Measurements from ENCODE around the gene KIAA1671. TPM values are rescaled to one million over a fixed set of nuclear protein-coding genes. Genes with fewer than 3 reads are reported as not detected.
A peak's percentile ranks its signal among the peaks of the same experiment; 100 is the strongest.

KIAA1671 gene
- total and polyA plus RNA-seq, 2 of the 13 experiments (the other 11 are each of a cell fraction or from before 2014, with no cell fraction given), result 13.5 to 13.6 TPM

DNA sequence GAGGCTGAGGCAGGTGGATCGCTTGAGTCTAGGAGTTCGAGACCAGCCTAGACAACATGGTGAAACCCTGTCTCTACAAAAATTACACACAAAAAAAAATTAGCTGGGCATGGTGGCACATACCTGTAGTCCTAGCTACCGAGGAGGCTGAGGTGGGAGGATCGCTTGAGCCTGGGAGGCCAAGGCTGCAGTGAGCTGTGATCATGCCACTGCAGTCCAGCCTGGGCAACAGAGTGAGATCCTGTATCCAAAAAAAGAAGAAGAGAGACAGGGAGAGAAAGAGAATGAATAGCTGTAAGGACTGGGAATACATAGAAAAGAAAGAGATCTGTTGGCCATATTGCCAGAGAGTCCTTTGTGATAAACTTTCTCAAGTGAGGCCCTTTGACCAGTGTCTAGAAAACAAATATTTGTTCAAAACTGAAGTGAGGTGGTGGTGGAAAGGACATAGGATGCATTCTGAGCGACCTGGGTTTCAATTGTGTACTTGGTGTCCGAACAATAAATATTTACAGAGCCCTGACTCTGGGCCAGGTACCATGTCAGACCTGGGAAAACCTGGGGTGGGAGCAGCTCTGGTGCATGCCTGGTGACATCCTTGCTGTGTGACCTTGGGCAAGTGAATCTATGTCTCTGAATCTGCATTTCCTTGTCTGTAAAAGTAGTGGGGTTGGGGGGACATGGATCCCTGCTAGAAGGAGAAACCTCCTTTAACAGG is 157.5 kb downstream of the KIAA1671 start (continued):
- TF ChIP-seq, protein P1, sequence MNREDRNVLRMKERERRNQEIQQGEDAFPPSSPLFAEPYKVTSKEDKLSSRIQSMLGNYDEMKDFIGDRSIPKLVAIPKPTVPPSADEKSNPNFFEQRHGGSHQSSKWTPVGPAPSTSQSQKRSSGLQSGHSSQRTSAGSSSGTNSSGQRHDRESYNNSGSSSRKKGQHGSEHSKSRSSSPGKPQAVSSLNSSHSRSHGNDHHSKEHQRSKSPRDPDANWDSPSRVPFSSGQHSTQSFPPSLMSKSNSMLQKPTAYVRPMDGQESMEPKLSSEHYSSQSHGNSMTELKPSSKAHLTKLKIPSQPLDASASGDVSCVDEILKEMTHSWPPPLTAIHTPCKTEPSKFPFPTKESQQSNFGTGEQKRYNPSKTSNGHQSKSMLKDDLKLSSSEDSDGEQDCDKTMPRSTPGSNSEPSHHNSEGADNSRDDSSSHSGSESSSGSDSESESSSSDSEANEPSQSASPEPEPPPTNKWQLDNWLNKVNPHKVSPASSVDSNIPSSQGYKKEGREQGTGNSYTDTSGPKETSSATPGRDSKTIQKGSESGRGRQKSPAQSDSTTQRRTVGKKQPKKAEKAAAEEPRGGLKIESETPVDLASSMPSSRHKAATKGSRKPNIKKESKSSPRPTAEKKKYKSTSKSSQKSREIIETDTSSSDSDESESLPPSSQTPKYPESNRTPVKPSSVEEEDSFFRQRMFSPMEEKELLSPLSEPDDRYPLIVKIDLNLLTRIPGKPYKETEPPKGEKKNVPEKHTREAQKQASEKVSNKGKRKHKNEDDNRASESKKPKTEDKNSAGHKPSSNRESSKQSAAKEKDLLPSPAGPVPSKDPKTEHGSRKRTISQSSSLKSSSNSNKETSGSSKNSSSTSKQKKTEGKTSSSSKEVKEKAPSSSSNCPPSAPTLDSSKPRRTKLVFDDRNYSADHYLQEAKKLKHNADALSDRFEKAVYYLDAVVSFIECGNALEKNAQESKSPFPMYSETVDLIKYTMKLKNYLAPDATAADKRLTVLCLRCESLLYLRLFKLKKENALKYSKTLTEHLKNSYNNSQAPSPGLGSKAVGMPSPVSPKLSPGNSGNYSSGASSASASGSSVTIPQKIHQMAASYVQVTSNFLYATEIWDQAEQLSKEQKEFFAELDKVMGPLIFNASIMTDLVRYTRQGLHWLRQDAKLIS (CRISPR knock-in tag; IDR thresholded peaks at IDR 0.05), result no peak
- TF ChIP-seq, protein P2, sequence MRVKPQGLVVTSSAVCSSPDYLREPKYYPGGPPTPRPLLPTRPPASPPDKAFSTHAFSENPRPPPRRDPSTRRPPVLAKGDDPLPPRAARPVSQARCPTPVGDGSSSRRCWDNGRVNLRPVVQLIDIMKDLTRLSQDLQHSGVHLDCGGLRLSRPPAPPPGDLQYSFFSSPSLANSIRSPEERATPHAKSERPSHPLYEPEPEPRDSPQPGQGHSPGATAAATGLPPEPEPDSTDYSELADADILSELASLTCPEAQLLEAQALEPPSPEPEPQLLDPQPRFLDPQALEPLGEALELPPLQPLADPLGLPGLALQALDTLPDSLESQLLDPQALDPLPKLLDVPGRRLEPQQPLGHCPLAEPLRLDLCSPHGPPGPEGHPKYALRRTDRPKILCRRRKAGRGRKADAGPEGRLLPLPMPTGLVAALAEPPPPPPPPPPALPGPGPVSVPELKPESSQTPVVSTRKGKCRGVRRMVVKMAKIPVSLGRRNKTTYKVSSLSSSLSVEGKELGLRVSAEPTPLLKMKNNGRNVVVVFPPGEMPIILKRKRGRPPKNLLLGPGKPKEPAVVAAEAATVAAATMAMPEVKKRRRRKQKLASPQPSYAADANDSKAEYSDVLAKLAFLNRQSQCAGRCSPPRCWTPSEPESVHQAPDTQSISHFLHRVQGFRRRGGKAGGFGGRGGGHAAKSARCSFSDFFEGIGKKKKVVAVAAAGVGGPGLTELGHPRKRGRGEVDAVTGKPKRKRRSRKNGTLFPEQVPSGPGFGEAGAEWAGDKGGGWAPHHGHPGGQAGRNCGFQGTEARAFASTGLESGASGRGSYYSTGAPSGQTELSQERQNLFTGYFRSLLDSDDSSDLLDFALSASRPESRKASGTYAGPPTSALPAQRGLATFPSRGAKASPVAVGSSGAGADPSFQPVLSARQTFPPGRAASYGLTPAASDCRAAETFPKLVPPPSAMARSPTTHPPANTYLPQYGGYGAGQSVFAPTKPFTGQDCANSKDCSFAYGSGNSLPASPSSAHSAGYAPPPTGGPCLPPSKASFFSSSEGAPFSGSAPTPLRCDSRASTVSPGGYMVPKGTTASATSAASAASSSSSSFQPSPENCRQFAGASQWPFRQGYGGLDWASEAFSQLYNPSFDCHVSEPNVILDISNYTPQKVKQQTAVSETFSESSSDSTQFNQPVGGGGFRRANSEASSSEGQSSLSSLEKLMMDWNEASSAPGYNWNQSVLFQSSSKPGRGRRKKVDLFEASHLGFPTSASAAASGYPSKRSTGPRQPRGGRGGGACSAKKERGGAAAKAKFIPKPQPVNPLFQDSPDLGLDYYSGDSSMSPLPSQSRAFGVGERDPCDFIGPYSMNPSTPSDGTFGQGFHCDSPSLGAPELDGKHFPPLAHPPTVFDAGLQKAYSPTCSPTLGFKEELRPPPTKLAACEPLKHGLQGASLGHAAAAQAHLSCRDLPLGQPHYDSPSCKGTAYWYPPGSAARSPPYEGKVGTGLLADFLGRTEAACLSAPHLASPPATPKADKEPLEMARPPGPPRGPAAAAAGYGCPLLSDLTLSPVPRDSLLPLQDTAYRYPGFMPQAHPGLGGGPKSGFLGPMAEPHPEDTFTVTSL (CRISPR knock-in tag; IDR thresholded peaks at IDR 0.05; ENCODE audit: borderline replicate concordance), result peak; percentile 64; the same call in 1 of the 2 replicates
- peak; percentile 22 for TF ChIP-seq FOXJ3 (CRISPR knock-in tag; IDR thresholded peaks at IDR 0.05; ENCODE audit: borderline replicate concordance)
- 0 out of 2 replicates have a peak, but pooled peaks have one; percentile 10 for TF ChIP-seq MXD4 (CRISPR knock-in tag; IDR thresholded peaks at IDR 0.05)
- peak; percentile 39; the same call in 1 of the 2 replicates for TF ChIP-seq HDAC2 (CRISPR knock-in tag; IDR thresholded peaks at IDR 0.05)
- TF ChIP-seq TRIM24 (CRISPR knock-in tag; IDR thresholded peaks at IDR 0.05), result no peak
- TF ChIP-seq KLF13 (CRISPR knock-in tag; IDR thresholded peaks at IDR 0.05), result no peak
- TF ChIP-seq, protein P3, sequence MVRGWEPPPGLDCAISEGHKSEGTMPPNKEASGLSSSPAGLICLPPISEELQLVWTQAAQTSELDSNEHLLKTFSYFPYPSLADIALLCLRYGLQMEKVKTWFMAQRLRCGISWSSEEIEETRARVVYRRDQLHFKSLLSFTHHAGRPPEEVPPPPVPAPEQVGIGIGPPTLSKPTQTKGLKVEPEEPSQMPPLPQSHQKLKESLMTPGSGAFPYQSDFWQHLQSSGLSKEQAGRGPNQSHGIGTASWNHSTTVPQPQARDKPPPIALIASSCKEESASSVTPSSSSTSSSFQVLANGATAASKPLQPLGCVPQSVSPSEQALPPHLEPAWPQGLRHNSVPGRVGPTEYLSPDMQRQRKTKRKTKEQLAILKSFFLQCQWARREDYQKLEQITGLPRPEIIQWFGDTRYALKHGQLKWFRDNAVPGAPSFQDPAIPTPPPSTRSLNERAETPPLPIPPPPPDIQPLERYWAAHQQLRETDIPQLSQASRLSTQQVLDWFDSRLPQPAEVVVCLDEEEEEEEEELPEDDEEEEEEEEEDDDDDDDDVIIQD (CRISPR knock-in tag; IDR thresholded peaks at IDR 0.05; ENCODE audit: low read depth), result peak; percentile 55
- TF ChIP-seq FOXK1 (CRISPR knock-in tag; IDR thresholded peaks at IDR 0.05; ENCODE audit: borderline replicate concordance, low read depth), result peak; percentile 42; the same call in 1 of the 2 replicates
- TF ChIP-seq ZBED4 (CRISPR knock-in tag; IDR thresholded peaks at IDR 0.05; ENCODE audit: borderline replicate concordance), result peak; percentile 95; the same call in 1 of the 2 replicates
